DOHH2 (cell line): ENCODE measurements around the gene PLA2G12A.

ENCODE experiments used
- H3F3A ChIP-seq: fragments of 200-600 bp; sonication (generic), shearing (Covaris generic); 2 replicates; pipeline ENCODE4 v1.6.0; 2016; ENCODE audit warnings: antibody characterized with exemption, mild to moderate bottlenecking; ENCODE audit not compliant: control insufficient read depth, insufficient read depth
- H3K27ac ChIP-seq: fragments of 200-600 bp; sonication (generic); 2 replicates; pipeline ENCODE4 v1.5.1; 2014; ENCODE audit warnings: low read depth, mild to moderate bottlenecking, low read length, moderate library complexity
- H3K27me3 ChIP-seq: fragments of 200-600 bp; sonication (generic); 2 replicates; pipeline ENCODE4 v1.6.1; 2014; ENCODE audit warnings: mild to moderate bottlenecking, low read length, mixed read lengths; ENCODE audit not compliant: control insufficient read depth
- H3K36me3 ChIP-seq: fragments of 200-600 bp; sonication (generic); 2 replicates; pipeline ENCODE4 v1.6.1; 2014; ENCODE audit warnings: mild to moderate bottlenecking, low read length, moderate library complexity, mixed read lengths; ENCODE audit not compliant: control insufficient read depth
- H3K4me1 ChIP-seq: fragments of 200-600 bp; sonication (generic); 2 replicates; pipeline ENCODE4 v1.6.1; 2014; ENCODE audit warnings: mild to moderate bottlenecking, low read length, mixed read lengths; ENCODE audit not compliant: control insufficient read depth
- H3K4me2 ChIP-seq: fragments of 200-600 bp; sonication (generic); 2 replicates; pipeline ENCODE4 v1.6.0; 2014; ENCODE audit warnings: mild to moderate bottlenecking, low read length, moderate library complexity
- H3K4me3 ChIP-seq: fragments of 200-600 bp; sonication (generic); 2 replicates; pipeline ENCODE4 v1.5.1; 2014; ENCODE audit warnings: mild to moderate bottlenecking, low read length, mixed read lengths
- H3K79me2 ChIP-seq: fragments of 200-600 bp; sonication (generic); 2 replicates; pipeline ENCODE4 v1.6.1; 2014; ENCODE audit warnings: mild to moderate bottlenecking, low read length, mixed read lengths; ENCODE audit not compliant: control insufficient read depth
- H3K9me2 ChIP-seq: fragments of 200-600 bp; sonication (generic); replicated peaks from 2 replicates; pipeline ENCODE4 v1.6.1; 2014; ENCODE audit warnings: mild to moderate bottlenecking, low read length, mixed read lengths; ENCODE audit not compliant: control insufficient read depth
- H3K9me3 ChIP-seq: fragments of 200-600 bp; sonication (generic); 2 replicates; pipeline ENCODE4 v1.6.1; 2014; ENCODE audit warnings: antibody characterized with exemption, low read length, mixed read lengths; ENCODE audit not compliant: control insufficient read depth, insufficient read depth
- H4K20me1 ChIP-seq: fragments of 200-600 bp; sonication (generic); 2 replicates; pipeline ENCODE4 v1.6.0; 2014; ENCODE audit warnings: low read depth, mild to moderate bottlenecking, antibody characterized with exemption, low read length, moderate library complexity; ENCODE audit not compliant: control insufficient read depth, insufficient read depth
- EZH2phosphoT487 ChIP-seq: fragments of 200-600 bp; sonication (generic); IDR thresholded peaks from 2 replicates; pipeline ENCODE4 v1.6.1; 2017; ENCODE audit warnings: borderline replicate concordance, mild to moderate bottlenecking, antibody characterized with exemption, low read length, moderate library complexity, mixed read lengths
- TF ChIP-seq, protein P1 (sequence below): fragments of 200-600 bp; sonication (generic); IDR thresholded peaks from one replicate; pipeline ENCODE4 v1.5.1; 2014; ENCODE audit warnings: antibody characterized with exemption, mild to moderate bottlenecking, low read depth, low read length; ENCODE audit not compliant: poor library complexity, severe bottlenecking

The PLA2G12A gene

DNA sequence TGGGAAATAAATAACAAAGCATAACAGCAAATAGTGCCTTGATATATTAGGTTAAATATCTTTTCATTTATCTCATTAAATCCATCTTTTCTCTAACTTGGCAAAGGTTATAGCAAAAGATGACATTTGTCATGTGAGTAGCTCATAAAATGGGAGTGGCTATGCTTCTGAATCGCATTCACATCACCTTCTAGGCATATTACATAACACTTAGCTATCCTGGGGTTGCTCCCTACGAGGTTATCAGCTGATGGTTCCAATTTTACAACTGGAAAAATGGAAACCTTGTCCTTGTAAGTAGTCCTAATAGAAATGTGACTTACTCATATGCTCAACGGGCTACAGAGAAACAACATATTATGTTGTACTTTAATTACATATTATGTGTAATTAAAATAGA is 16.4 kb downstream of the PLA2G12A start:
- peaks cover 2% of the 10 kb centered on the region; the same call in 1 of the 2 replicates for H3F3A ChIP-seq

DNA sequence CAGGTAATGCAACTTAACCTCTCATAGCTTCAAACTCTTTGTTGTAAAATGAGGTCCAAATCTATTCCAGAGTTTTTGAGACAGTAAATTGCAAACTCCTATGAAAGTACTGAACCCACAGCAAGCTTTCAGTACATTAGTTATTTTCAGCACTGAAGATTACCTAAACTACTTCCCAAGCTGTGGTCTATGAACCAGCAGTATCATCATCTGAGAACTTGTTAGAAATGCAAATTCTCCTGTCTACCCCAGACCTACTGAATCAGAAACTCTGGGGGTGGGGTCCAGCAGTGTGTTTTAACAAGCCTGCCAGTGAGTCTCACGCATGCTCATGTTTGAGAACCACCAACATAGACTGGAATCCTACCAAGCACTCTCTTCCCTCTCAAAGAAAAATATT is 20.9 kb downstream of the PLA2G12A start:
- no peaks in the 10 kb centered on the region for H3K9me2 ChIP-seq
- no peak for TF ChIP-seq EZH2phosphoT487
- TF ChIP-seq, protein P1, sequence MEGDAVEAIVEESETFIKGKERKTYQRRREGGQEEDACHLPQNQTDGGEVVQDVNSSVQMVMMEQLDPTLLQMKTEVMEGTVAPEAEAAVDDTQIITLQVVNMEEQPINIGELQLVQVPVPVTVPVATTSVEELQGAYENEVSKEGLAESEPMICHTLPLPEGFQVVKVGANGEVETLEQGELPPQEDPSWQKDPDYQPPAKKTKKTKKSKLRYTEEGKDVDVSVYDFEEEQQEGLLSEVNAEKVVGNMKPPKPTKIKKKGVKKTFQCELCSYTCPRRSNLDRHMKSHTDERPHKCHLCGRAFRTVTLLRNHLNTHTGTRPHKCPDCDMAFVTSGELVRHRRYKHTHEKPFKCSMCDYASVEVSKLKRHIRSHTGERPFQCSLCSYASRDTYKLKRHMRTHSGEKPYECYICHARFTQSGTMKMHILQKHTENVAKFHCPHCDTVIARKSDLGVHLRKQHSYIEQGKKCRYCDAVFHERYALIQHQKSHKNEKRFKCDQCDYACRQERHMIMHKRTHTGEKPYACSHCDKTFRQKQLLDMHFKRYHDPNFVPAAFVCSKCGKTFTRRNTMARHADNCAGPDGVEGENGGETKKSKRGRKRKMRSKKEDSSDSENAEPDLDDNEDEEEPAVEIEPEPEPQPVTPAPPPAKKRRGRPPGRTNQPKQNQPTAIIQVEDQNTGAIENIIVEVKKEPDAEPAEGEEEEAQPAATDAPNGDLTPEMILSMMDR, result no peak
- no peaks in the 10 kb centered on the region for H3K27me3 ChIP-seq
- H3K27ac ChIP-seq, result no peak overlapping the region
- peaks cover 6% of the 10 kb centered on the region for H3F3A ChIP-seq
- peaks cover 8% of the 10 kb centered on the region for H3K4me1 ChIP-seq
- no peaks in the 10 kb centered on the region for H3K9me3 ChIP-seq
- H4K20me1 ChIP-seq, result no peaks in the 10 kb centered on the region
- peaks cover 21% of the 10 kb centered on the region for H3K36me3 ChIP-seq
- H3K4me2 ChIP-seq, result no peak overlapping the region
- H3K4me3 ChIP-seq, result no peak overlapping the region
- no peaks in the 10 kb centered on the region for H3K79me2 ChIP-seq

More for the DNA sequence above, 16.4 kb downstream of the PLA2G12A start:
- Histone ChIP-seq H3K9me3 (no peaks in the 10 kb centered on the region), H3K4me3 (no peak overlapping the region), H3K36me3 (peaks cover 47% of the 10 kb centered on the region), H3K4me1 (0 out of 2 replicates have a peak, but pooled peaks cover 4% of the 10 kb centered on the region), H3K9me2 (no peaks in the 10 kb centered on the region), H3K4me2 (no peak overlapping the region), H4K20me1 (no peaks in the 10 kb centered on the region), H3K27ac (no peak overlapping the region), H3K27me3 (no peaks in the 10 kb centered on the region), H3K79me2 (no peaks in the 10 kb centered on the region)
- TF ChIP-seq, protein P1, result no peak
- no peak for TF ChIP-seq EZH2phosphoT487

DNA sequence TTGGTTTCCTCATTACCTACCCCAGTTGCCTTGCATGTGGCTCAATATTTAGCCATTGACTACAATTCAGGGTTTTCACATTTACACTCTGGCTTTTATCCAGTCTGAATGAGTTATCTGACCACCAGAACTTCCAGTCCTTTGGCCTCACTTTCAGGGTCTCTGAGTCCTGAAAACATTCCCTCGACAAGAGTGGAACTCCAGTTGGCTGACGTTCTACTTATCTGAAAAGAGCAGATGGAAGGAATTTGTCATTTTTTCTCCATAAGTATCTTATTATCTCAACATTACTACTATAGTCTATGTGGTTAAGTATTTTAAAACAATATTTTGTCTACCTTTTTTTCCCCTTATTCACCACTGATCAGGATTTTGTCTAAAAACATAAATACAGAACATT is 21.4 kb downstream of the PLA2G12A start:
- no peaks in the 10 kb centered on the region for H3K27me3 ChIP-seq

More for the DNA sequence above, 21.4 kb downstream of the PLA2G12A start:
- Histone ChIP-seq H3K9me2 (no peaks in the 10 kb centered on the region), H3K36me3 (peaks cover 17% of the 10 kb centered on the region), H3K4me3 (no peak overlapping the region), H3K27ac (no peak overlapping the region), H3K4me1 (peaks cover 14% of the 10 kb centered on the region), H4K20me1 (no peaks in the 10 kb centered on the region), H3F3A (peaks cover 8% of the 10 kb centered on the region), H3K4me2 (no peak overlapping the region), H3K9me3 (no peaks in the 10 kb centered on the region), H3K79me2 (no peaks in the 10 kb centered on the region)
- TF ChIP-seq, protein P1, result no peak
- TF ChIP-seq EZH2phosphoT487, result no peak
